Neuronal stem cell (in vitro differentiated cells): ENCODE measurements around the gene NSMF.

Experiments
- DNase-seq: peaks from one replicate; pipeline ENCODE4 v3.0.0-alpha.2; 2013; ENCODE audit warnings: low spot score
- H2AFZ ChIP-seq: one replicate; pipeline ENCODE4 v1.6.1; 2013; ENCODE audit warnings: mild to moderate bottlenecking, low read length, inconsistent platforms
- H2AK5ac ChIP-seq: 2 replicates; pipeline ENCODE4 v1.6.1; 2013; ENCODE audit warnings: low read depth, mild to moderate bottlenecking, inconsistent platforms, low read length, moderate library complexity, mixed read lengths
- H2BK120ac ChIP-seq: 2 replicates; pipeline ENCODE4 v1.6.1; 2013; ENCODE audit warnings: low read depth, mild to moderate bottlenecking, inconsistent platforms, low read length, moderate library complexity, mixed read lengths
- H2BK12ac ChIP-seq: one replicate; pipeline ENCODE4 v1.6.1; 2013; ENCODE audit warnings: low read length, inconsistent platforms
- H2BK15ac ChIP-seq: 2 replicates; pipeline ENCODE4 v1.6.1; 2013; ENCODE audit warnings: mild to moderate bottlenecking, low read length, inconsistent platforms, mixed read lengths
- H2BK5ac ChIP-seq: one replicate; pipeline ENCODE4 v1.6.1; 2013; ENCODE audit warnings: inconsistent platforms, mild to moderate bottlenecking, low read length, moderate library complexity
- H3K14ac ChIP-seq: one replicate; pipeline ENCODE4 v1.6.1; 2013; ENCODE audit warnings: low read length, inconsistent platforms
- H3K18ac ChIP-seq: 2 replicates; pipeline ENCODE4 v1.6.1; 2013; ENCODE audit warnings: low read length, inconsistent platforms
- H3K23ac ChIP-seq: 2 replicates; pipeline ENCODE4 v1.6.1; 2013; ENCODE audit warnings: low read depth, mild to moderate bottlenecking, mixed read lengths, low read length, inconsistent platforms; ENCODE audit not compliant: poor library complexity
- H3K27ac ChIP-seq: replicated peaks from 3 replicates; pipeline ENCODE4 v1.5.1; 2013; ENCODE audit warnings: low read length, inconsistent platforms
- H3K27me3 ChIP-seq, 3 experiments: 2 replicates each; pipeline ENCODE4 v1.6.1; 2013; ENCODE audit warnings: low read length in 3 of 3, mild to moderate bottlenecking in 2 of 3, inconsistent platforms in 1 of 3, low read depth in 1 of 3, mixed read lengths in 1 of 3, moderate library complexity in 1 of 3; ENCODE audit not compliant: control insufficient read depth in 3 of 3, insufficient read depth in 3 of 3
- H3K36me3 ChIP-seq, 2 donors: replicated peaks in 1 of 2; 2 replicates each; pipeline ENCODE4 v1.6.1; 2013; ENCODE audit warnings: low read length in 2 of 2; ENCODE audit not compliant: control insufficient read depth in 2 of 2, insufficient read depth in 2 of 2
- H3K4ac ChIP-seq: 2 replicates; pipeline ENCODE4 v1.6.1; 2013; ENCODE audit warnings: inconsistent platforms, mild to moderate bottlenecking, low read length, moderate library complexity
- H3K4me1 ChIP-seq, 2 donors: 1 replicate in 1 of 2; 2 replicates in 1 of 2; pipeline ENCODE4 v1.6.1; 2013; ENCODE audit warnings: low read length in 2 of 2, low read depth in 1 of 2; ENCODE audit not compliant: control insufficient read depth in 2 of 2, insufficient read depth in 1 of 2
- H3K4me2 ChIP-seq: one replicate; pipeline ENCODE4 v1.6.1; 2013; ENCODE audit warnings: mild to moderate bottlenecking, low read length, inconsistent platforms; ENCODE audit not compliant: insufficient read depth, poor library complexity, severe bottlenecking
- H3K4me3 ChIP-seq, 2 donors: 2 replicates each; pipeline ENCODE4 v1.5.1; 2013; ENCODE audit warnings: low read length in 2 of 2, mild to moderate bottlenecking in 2 of 2, inconsistent platforms in 1 of 2, moderate library complexity in 1 of 2
- H3K79me1 ChIP-seq: one replicate; pipeline ENCODE4 v1.6.1; 2013; ENCODE audit warnings: low read depth, mild to moderate bottlenecking, inconsistent platforms, low read length, moderate library complexity
- H3K9ac ChIP-seq: one replicate; pipeline ENCODE4 v1.6.1; 2013; ENCODE audit warnings: mild to moderate bottlenecking, low read depth, low read length, inconsistent platforms; ENCODE audit not compliant: poor library complexity
- H3K9me3 ChIP-seq, 2 donors: replicated peaks in 1 of 2; 2 replicates each; pipeline versions ENCODE3 to v1.6.1; 2013; ENCODE audit warnings: low read length in 2 of 2, mild to moderate bottlenecking in 2 of 2, inconsistent platforms in 1 of 2, low read depth in 1 of 2, mixed read lengths in 1 of 2, moderate library complexity in 1 of 2; ENCODE audit not compliant: control insufficient read depth in 2 of 2, insufficient read depth in 1 of 2
- H4K8ac ChIP-seq: one replicate; pipeline ENCODE4 v1.6.1; 2013; ENCODE audit warnings: low read depth, mild to moderate bottlenecking, inconsistent platforms, low read length, moderate library complexity
- H4K91ac ChIP-seq: one replicate; pipeline ENCODE4 v1.6.1; 2013; ENCODE audit warnings: low read length, low read depth, mild to moderate bottlenecking, inconsistent platforms; ENCODE audit not compliant: poor library complexity
- WGBS, 2 donors: extraction: QIAGEN DNeasy Blood & Tissue Kit; methylation state at CpG; one replicate each; pipeline ENCODE4 v1.1.7; 2013; ENCODE audit warnings: missing lambda C conversion rate in 2 of 2, mixed read lengths in 1 of 2; ENCODE audit not compliant: insufficient read length in 2 of 2, insufficient replicate concordance in 1 of 2; ENCODE audit errors: extremely low coverage in 2 of 2; 5-methylcytosine and 5-hydroxymethylcytosine counted together

NSMF gene

GRCh38 chr9:137422604-137423513 is 36.3 kb downstream of the NSMF start, which contains the start of the genes EXD3 and NOXA1:
TSS of gene EXD3 (minus strand) at chr9:137423162. CDS start at chr9:137395357, 27,805 bp downstream.
TSS of gene NOXA1 (plus strand) at chr9:137423393. CDS start at chr9:137423530, 137 bp downstream.
- WGBS, 2 donors, result no CpG with 5 or more reads among the region's 113 CpGs
- Histone ChIP-seq H2BK12ac (peak within 1 kb of the TSS; percentile 94), H2BK15ac (peak within 1 kb of the TSS; percentile 89), H3K23ac (peak within 1 kb of the TSS; percentile 98), H3K27me3 (peaks cover 0 to 15% (median 2%) of the 10 kb centered on the region in 3 experiments), H3K4ac (peak within 1 kb of the TSS; percentile 95), H3K79me1 (peaks cover under 1% of the 10 kb centered on the region), H2AFZ (peak within 1 kb of the TSS; percentile 98), H3K14ac (peak within 1 kb of the TSS; percentile 71), H3K27ac (no peak within 1 kb of the TSS), H4K91ac (no peak within 1 kb of the TSS), H2BK5ac (peak within 1 kb of the TSS; percentile 59), H3K18ac (peak within 1 kb of the TSS; percentile 98), H3K4me3 (peak within 1 kb of the TSS; percentile 88 to 95), H2AK5ac (peak within 1 kb of the TSS; percentile 99), H2BK120ac (no peak within 1 kb of the TSS), H3K4me1 (peaks cover 3 to 7% of the 10 kb centered on the region in 2 donors), H4K8ac (peak within 1 kb of the TSS; percentile 92), H3K9ac (peak within 1 kb of the TSS; percentile 88), H3K4me2 (peak within 1 kb of the TSS; percentile 91), H3K9me3 (peaks cover 0 to 1% of the 10 kb centered on the region in 2 donors), H3K36me3 (peaks cover 0 to 7% of the 10 kb centered on the region in 2 donors)
- peak; percentile 92 for DNase-seq

DNA sequence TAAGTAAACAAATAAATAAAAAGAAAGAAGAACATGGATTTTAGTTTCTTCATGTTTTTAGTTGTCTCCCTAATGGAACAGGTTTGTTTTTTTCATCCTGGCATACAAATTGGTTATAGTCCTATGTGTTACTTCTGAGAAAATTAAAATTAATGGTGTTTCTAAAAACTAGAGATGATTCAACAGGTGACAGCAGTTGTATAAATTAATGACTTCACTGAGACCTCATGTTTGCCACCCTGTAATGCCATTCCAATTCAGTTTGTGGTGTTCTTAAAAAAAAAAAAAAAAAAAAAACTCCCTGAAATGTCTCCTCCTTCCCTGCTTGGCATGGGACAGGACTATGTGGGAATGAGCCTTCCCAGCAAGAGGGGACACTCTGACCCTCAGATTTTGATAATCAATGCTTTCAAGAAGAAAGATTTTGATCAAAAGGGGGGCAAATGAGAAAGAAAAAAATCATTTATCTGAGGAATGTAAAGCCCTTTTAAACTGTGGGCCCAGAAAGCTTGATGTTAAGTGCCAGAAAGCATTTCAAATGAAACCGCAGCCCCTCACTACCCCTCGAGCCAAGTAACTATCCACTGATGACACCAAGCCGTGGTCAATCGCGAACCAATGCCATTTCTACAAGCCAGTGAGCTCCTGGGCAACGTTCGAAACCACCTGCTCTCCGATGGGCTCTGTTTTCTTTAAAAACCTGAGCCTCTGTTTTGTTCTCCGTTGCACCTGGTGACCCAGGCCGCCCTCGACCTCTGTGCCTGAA is 37.1 kb downstream of the NSMF start:
- H2AFZ ChIP-seq, result peak overlapping the region; percentile 98
- peak overlapping the region; percentile 59 for H2BK5ac ChIP-seq
- H2BK15ac ChIP-seq, result no peak overlapping the region
- H3K36me3 ChIP-seq, result peaks cover 0 to 7% of the 10 kb centered on the region in 2 donors
- H2BK12ac ChIP-seq, result no peak overlapping the region
- no peak overlapping the region for H3K23ac ChIP-seq
- H3K27ac ChIP-seq, result no peak overlapping the region
- H4K91ac ChIP-seq, result no peak overlapping the region
- no CpG with 5 or more reads among the region's 11 CpGs for WGBS, 2 donors
- no peak overlapping the region for H3K14ac ChIP-seq
- peaks cover 0 to 1% of the 10 kb centered on the region in 2 donors for H3K9me3 ChIP-seq
- peak overlapping the region; percentile 26 for H3K4ac ChIP-seq
- peak overlapping the region; percentile 81 for H3K4me2 ChIP-seq
- no peak overlapping the region for H4K8ac ChIP-seq
- peak overlapping the region; percentile 83 for H2AK5ac ChIP-seq
- H3K9ac ChIP-seq, result peak overlapping the region; percentile 88
- peaks cover 3 to 7% of the 10 kb centered on the region in 2 donors for H3K4me1 ChIP-seq
- DNase-seq, result no peak
- H2BK120ac ChIP-seq, result no peak overlapping the region
- H3K79me1 ChIP-seq, result peaks cover 4% of the 10 kb centered on the region
- H3K18ac ChIP-seq, result peak overlapping the region; percentile 97
- H3K27me3 ChIP-seq, result peaks cover 0 to 15% (median 2%) of the 10 kb centered on the region in 3 experiments
- H3K4me3 ChIP-seq, result peak overlapping the region; percentile 88 to 95

DNA sequence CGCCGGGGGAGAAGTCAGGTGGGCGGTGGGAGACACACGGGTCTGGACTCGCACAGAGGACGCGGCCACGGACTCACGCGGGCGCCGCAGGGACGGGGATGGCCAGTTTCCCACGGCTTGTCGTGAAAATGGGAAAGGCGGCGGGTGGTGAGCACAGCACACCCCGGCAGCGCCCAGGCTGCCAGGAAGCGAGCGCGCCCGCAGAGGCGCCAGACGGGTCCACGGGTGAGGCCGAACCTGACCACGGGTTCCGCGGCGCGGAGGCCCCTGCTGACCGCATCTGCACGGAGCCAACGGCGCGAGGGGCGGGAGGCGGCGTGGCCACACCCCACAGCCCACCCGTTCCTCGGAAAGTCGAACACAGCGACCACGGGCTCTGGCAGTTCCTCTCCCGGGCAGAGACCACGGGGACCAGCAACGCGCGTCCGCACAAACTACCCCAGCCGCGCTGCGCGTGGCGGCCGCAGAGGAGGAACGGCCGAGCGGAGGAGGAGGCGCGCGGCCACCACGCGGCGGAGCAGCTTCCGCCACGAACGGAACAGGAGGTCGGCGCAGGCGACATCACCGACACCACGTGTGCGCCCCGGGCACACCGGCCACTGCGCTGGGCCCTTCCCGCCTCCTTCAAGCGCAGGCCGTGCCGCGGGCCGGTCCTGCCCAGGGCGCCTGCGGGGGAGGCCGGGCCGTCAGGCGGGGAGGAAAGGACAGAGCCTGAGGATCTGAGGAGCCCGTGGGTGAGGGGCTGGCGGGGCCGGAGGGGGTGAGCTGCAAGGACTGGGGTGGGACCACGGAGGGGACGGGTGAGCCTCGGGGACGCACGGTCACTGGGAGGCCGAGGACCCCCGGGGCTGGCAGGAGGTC is 41.7 kb downstream of the NSMF start:
- peak overlapping the region; percentile 71 for H3K14ac ChIP-seq
- H3K4me1 ChIP-seq, result peaks cover 3 to 5% of the 10 kb centered on the region in 2 donors
- H3K36me3 ChIP-seq, result peaks cover 0 to 7% of the 10 kb centered on the region in 2 donors
- no peak overlapping the region for H2AK5ac ChIP-seq
- H2BK12ac ChIP-seq, result peak overlapping the region; percentile 22
- no peak overlapping the region for H2AFZ ChIP-seq
- H3K4me2 ChIP-seq, result no peak overlapping the region
- H3K27ac ChIP-seq, result no peak overlapping the region
- no peaks in the 10 kb centered on the region for H3K27me3 ChIP-seq
- H2BK5ac ChIP-seq, result peak overlapping the region; percentile 53
- no CpG with 5 or more reads among the region's 99 CpGs for WGBS, 2 donors
- no peak for DNase-seq
- no peak overlapping the region for H3K9ac ChIP-seq
- no peak overlapping the region for H3K23ac ChIP-seq
- no peak overlapping the region for H3K4me3 ChIP-seq
- no peak overlapping the region for H4K91ac ChIP-seq
- peaks cover 12% of the 10 kb centered on the region for H3K79me1 ChIP-seq
- no peak overlapping the region for H2BK120ac ChIP-seq
- no peak overlapping the region for H4K8ac ChIP-seq
- no peak overlapping the region for H3K4ac ChIP-seq
- H3K18ac ChIP-seq, result peak overlapping the region; percentile 64
- no peak overlapping the region for H2BK15ac ChIP-seq
- H3K9me3 ChIP-seq, result no peaks in the 10 kb centered on the region
